B cell (primary cell): ENCODE measurements around the gene BRF1. TPM values are rescaled to one million over a fixed set of nuclear protein-coding genes. Genes with fewer than 3 reads are reported as not detected.

ENCODE experiments used
- ATAC-seq: fragments of 200-7000 bp; cut with Tn5 transposase; one replicate; pipeline ENCODE4 v1.10.0; 2021; ENCODE audit warnings: low read depth, mild to moderate bottlenecking, moderate number of reproducible peaks, moderate library complexity
- CTCF ChIA-PET: fragments of 350-600 bp; sonication (Branson Sonifier 250); formaldehyde crosslinking; loops from one replicate; lab custom pipeline; 2021; ENCODE audit warnings: antibody characterized with exemption, inconsistent platforms; lab: Charles Lee
- POLR2A ChIA-PET: fragments of 350-600 bp; sonication (Branson Sonifier 250); formaldehyde crosslinking; loops from one replicate; lab custom pipeline; 2021; ENCODE audit warnings: antibody characterized with exemption; lab: Charles Lee
- DNase-seq: peaks from one replicate; pipeline ENCODE4 v3.0.0; 2013
- H2AFZ ChIP-seq: 2 replicates; pipeline ENCODE4 v1.6.1; 2012; ENCODE audit warnings: mild to moderate bottlenecking, low read depth, low read length; ENCODE audit not compliant: insufficient read depth, poor library complexity, severe bottlenecking
- H3K27ac ChIP-seq, 2 donors: 1 replicate in 1 of 2; 2 replicates in 1 of 2; pipeline ENCODE4 v1.5.1; 2012 to 2013; ENCODE audit warnings: low read length in 2 of 2, mild to moderate bottlenecking in 2 of 2, moderate library complexity in 1 of 2
- H3K27me3 ChIP-seq, 4 experiments: fragments of 200-600 bp in 1 of 4; sonication (generic) in 1 of 4; replicated peaks in 1 of 4; 1 replicate in 2 of 4; 2 replicates in 2 of 4; pipeline versions ENCODE4 v1.6.1 to v1.7.0; 2013 to 2016; ENCODE audit warnings: low read length in 3 of 4, mild to moderate bottlenecking in 2 of 4, mixed read lengths in 1 of 4, moderate library complexity in 1 of 4; ENCODE audit not compliant: insufficient read depth in 4 of 4, control insufficient read depth in 3 of 4; ENCODE audit errors: control extremely low read depth in 1 of 4
- H3K36me3 ChIP-seq, 2 experiments: replicated peaks in 1 of 2; 1 replicate in 1 of 2; 2 replicates in 1 of 2; pipeline versions ENCODE4 v1.6.1 to v1.7.1; 2013; ENCODE audit warnings: low read length in 1 of 2; ENCODE audit not compliant: insufficient read depth in 2 of 2, control insufficient read depth in 1 of 2; ENCODE audit errors: control extremely low read depth in 1 of 2, extremely low read depth in 1 of 2
- H3K4me1 ChIP-seq, 2 donors: fragments of 200-600 bp in 1 of 2; sonication (generic) in 1 of 2; 1 replicate in 1 of 2; 2 replicates in 1 of 2; pipeline versions ENCODE4 v1.5.1 to v1.6.1; 2013 to 2017; ENCODE audit warnings: low read length in 2 of 2; ENCODE audit not compliant: control insufficient read depth in 2 of 2, insufficient read depth in 2 of 2
- H3K4me2 ChIP-seq: replicated peaks from 2 replicates; pipeline ENCODE3; 2012; ENCODE audit warnings: mild to moderate bottlenecking, low read depth, low read length; ENCODE audit not compliant: poor library complexity, severe bottlenecking
- H3K4me3 ChIP-seq, 5 experiments: fragments of 200-600 bp in 1 of 5; sonication (generic) in 1 of 5; 1 replicate in 3 of 5; 2 replicates in 2 of 5; pipeline versions ENCODE4 v1.5.1 to v1.7.0; 2011 to 2016; ENCODE audit warnings: low read length in 4 of 5, mild to moderate bottlenecking in 4 of 5, low read depth in 2 of 5, control low read depth in 1 of 5, moderate library complexity in 1 of 5; ENCODE audit not compliant: insufficient read depth in 1 of 5; ENCODE audit errors: control extremely low read depth in 1 of 5, extremely low read depth in 1 of 5
- H3K79me2 ChIP-seq: fragments of 200-600 bp; sonication (generic); one replicate; pipeline ENCODE4 v1.6.0; 2016; ENCODE audit warnings: low read length; ENCODE audit not compliant: control insufficient read depth, insufficient read depth
- H3K9ac ChIP-seq: fragments of 200-600 bp; sonication (generic); 2 replicates; pipeline ENCODE4 v1.6.1; 2017; ENCODE audit warnings: mild to moderate bottlenecking, low read length, moderate library complexity
- H3K9me3 ChIP-seq, 3 donors: one replicate each; pipeline versions ENCODE4 v1.6.1 to v1.7.1; 2013; ENCODE audit warnings: low read length in 2 of 3; ENCODE audit not compliant: control insufficient read depth in 2 of 3, insufficient read depth in 1 of 3; ENCODE audit errors: control extremely low read depth in 1 of 3
- H4K20me1 ChIP-seq: 2 replicates; pipeline ENCODE4 v1.6.0; 2012; ENCODE audit warnings: mild to moderate bottlenecking, low read length; ENCODE audit not compliant: insufficient read depth, control insufficient read depth, poor library complexity, severe bottlenecking
- H3K27ac Mint-ChIP-seq: one replicate; pipeline ENCODE4 v1.8.0; 2021; ENCODE audit warnings: mixed read lengths
- H3K27me3 Mint-ChIP-seq: one replicate; pipeline ENCODE4 v1.8.0; 2021; ENCODE audit warnings: mixed read lengths
- H3K4me1 Mint-ChIP-seq: one replicate; pipeline ENCODE4 v1.8.0; 2021; ENCODE audit warnings: mixed read lengths
- H3K4me3 Mint-ChIP-seq: one replicate; pipeline ENCODE4 v1.8.0; 2021; ENCODE audit warnings: mixed read lengths
- H3K9me3 Mint-ChIP-seq: one replicate; pipeline ENCODE4 v1.8.0; 2022; ENCODE audit warnings: mixed read lengths; ENCODE audit not compliant: insufficient read depth
- EZH2 ChIP-seq: IDR thresholded peaks from 2 replicates; pipeline ENCODE4 v1.6.1; 2012; ENCODE audit warnings: borderline replicate concordance, low read depth, mild to moderate bottlenecking, moderate library complexity, low read length; ENCODE audit not compliant: insufficient read depth, poor library complexity, severe bottlenecking
- WGBS: methylation state at CpG from one replicate; pipeline ENCODE4 v1.1.5; 2013; ENCODE audit warnings: missing lambda C conversion rate; ENCODE audit not compliant: insufficient coverage; 5-methylcytosine and 5-hydroxymethylcytosine counted together
- intact Hi-C: fragments of 100-400 bp; cut with micrococcal nuclease; formaldehyde crosslinking; loops from one replicate; pipeline ENCODE4 v1.10.0; 2022
- polyA plus RNA-seq: library from polyadenylated mRNA; depleted of rRNA; stranded (reverse); fragments of >200 nt; gene quantifications from 2 replicates; pipeline ENCODE4 v1.2.3, GENCODE V29; 2012
- total RNA-seq, 2 donors: library from RNA; stranded (reverse); fragments of 120-200 nt in 1 of 2; gene quantifications; 1 replicate in 1 of 2; 2 replicates in 1 of 2; pipeline versions ENCODE4 v1.2.3 to v1.2.4, GENCODE V29; 2013 to 2022
- TF ChIP-seq, protein P1 (sequence below): fragments of 200-600 bp; IDR thresholded peaks from one replicate; pipeline ENCODE4 v1.8.0; 2022; ENCODE audit warnings: antibody characterized with exemption, mild to moderate bottlenecking

Gene BRF1
- total and polyA plus RNA-seq, 2 donors (not counting 1 experiment from before 2014, with no cell fraction given), result 24.5 to 55.8 TPM

DNA sequence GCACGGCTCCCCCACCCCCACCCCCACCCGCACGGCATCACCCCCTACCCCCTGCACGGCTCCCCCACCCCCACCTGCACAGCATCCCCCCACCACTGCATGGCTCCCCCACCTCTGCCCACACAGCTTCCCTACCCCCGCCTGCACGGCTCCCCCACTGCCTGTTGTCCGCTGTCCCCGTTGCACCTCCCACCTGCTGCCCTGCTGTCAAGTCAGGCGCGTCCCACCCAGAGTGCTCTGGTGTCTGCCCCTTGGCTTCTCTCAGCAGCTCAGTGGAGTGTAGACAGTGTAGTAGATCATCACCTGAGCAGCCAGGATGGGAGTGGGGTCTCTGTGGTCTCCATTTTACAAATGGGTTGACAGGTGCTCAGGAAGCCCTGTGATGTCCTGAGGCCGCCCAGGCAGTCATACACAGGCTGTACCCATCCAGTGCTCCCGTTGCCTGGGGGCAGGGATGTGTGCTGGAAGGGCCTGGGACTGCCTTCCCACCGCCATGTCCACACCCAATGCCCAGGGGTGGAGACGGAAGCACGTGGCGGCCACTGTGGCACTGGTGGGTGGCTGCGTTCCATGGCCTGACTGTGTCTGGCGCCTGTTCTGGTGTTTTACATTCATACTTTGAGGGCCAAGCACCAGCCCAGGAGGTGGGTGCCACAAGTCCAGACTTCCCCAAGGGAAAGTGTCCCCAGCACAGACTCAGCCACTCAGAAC, 46.2 kb upstream of the BRF1 start:
- Histone ChIP-seq H3K27me3 (no peaks in the 10 kb centered on the region), H3K4me3 (no peak overlapping the region), H3K27ac (no peak overlapping the region), H2AFZ (no peak overlapping the region), H3K9me3 (peaks cover 0 to 6% (median 3%) of the 10 kb centered on the region in 3 donors), H3K79me2 (peaks cover 14% of the 10 kb centered on the region), H4K20me1 (peaks cover 35% of the 10 kb centered on the region), H3K4me2 (no peak overlapping the region), H3K4me1 (peaks cover 3 to 5% of the 10 kb centered on the region in 2 donors), H3K36me3 (no peaks in the 10 kb centered on the region), H3K9ac (no peak overlapping the region)
- DNase-seq (no peak), ATAC-seq (no peak)
- no peaks in the 10 kb centered on the region for H3K9me3 Mint-ChIP-seq
- POLR2A ChIA-PET, result no interaction called here
- intact Hi-C loops, result no loop called here
- no peak overlapping the region for H3K27ac Mint-ChIP-seq
- CTCF ChIA-PET, result no interaction called here
- H3K4me1 Mint-ChIP-seq, result peaks cover 10% of the 10 kb centered on the region
- no peak for TF ChIP-seq EZH2
- TF ChIP-seq, protein P1, sequence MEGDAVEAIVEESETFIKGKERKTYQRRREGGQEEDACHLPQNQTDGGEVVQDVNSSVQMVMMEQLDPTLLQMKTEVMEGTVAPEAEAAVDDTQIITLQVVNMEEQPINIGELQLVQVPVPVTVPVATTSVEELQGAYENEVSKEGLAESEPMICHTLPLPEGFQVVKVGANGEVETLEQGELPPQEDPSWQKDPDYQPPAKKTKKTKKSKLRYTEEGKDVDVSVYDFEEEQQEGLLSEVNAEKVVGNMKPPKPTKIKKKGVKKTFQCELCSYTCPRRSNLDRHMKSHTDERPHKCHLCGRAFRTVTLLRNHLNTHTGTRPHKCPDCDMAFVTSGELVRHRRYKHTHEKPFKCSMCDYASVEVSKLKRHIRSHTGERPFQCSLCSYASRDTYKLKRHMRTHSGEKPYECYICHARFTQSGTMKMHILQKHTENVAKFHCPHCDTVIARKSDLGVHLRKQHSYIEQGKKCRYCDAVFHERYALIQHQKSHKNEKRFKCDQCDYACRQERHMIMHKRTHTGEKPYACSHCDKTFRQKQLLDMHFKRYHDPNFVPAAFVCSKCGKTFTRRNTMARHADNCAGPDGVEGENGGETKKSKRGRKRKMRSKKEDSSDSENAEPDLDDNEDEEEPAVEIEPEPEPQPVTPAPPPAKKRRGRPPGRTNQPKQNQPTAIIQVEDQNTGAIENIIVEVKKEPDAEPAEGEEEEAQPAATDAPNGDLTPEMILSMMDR, result no peak
- 97% methylated on average over 10 of the region's 18 CpGs for WGBS
- no peaks in the 10 kb centered on the region for H3K27me3 Mint-ChIP-seq
- H3K4me3 Mint-ChIP-seq, result no peak overlapping the region

DNA sequence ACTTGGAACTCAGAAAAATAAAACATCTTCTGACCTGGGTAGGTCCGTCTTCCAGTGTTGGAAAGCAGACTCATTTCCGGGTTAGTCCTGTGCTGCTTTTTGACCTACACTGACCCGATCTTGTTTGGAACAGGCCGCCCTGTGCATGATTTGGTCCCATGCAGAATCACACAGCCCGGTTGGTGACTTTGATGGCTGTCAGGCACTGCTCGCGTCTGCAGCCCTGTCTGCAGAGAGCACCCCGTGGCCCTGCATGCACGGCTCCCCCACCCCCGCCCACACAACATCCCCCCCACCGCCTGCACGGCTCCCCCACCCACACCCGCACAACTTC, 45.4 kb upstream of the BRF1 start:
- no peak for TF ChIP-seq EZH2
- TF ChIP-seq, protein P1, result no peak
- Mint-ChIP-seq H3K4me3 (no peak overlapping the region), H3K9me3 (no peaks in the 10 kb centered on the region), H3K27ac (no peak overlapping the region), H3K4me1 (peaks cover 9% of the 10 kb centered on the region), H3K27me3 (no peaks in the 10 kb centered on the region)
- ChIA-PET CTCF (no interaction called here), POLR2A (no interaction called here)
- Histone ChIP-seq H3K9me3 (peaks cover 0 to 5% (median 3%) of the 10 kb centered on the region in 3 donors), H3K27me3 (no peaks in the 10 kb centered on the region), H3K4me1 (peaks cover 0 to 2% of the 10 kb centered on the region in 2 donors), H4K20me1 (peaks cover 26% of the 10 kb centered on the region), H2AFZ (no peak overlapping the region), H3K4me3 (no peak overlapping the region), H3K36me3 (no peaks in the 10 kb centered on the region), H3K27ac (no peak overlapping the region), H3K9ac (no peak overlapping the region), H3K79me2 (peaks cover 20% of the 10 kb centered on the region), H3K4me2 (no peak overlapping the region)
- intact Hi-C loops, result no loop called here
- 99% methylated on average over 4 of the region's 13 CpGs for WGBS
- ATAC-seq, result no peak
- DNase-seq, result no peak
